ENCODE data around the gene CKMT1A.

GRCh38 chr15:43702174-43702573 is 8.5 kb downstream of the CKMT1A start:
- TF ChIP-seq RAD21 (IDR thresholded peaks at IDR 0.05; ENCODE audit: low read length): no peak
- TF ChIP-seq, protein P1, sequence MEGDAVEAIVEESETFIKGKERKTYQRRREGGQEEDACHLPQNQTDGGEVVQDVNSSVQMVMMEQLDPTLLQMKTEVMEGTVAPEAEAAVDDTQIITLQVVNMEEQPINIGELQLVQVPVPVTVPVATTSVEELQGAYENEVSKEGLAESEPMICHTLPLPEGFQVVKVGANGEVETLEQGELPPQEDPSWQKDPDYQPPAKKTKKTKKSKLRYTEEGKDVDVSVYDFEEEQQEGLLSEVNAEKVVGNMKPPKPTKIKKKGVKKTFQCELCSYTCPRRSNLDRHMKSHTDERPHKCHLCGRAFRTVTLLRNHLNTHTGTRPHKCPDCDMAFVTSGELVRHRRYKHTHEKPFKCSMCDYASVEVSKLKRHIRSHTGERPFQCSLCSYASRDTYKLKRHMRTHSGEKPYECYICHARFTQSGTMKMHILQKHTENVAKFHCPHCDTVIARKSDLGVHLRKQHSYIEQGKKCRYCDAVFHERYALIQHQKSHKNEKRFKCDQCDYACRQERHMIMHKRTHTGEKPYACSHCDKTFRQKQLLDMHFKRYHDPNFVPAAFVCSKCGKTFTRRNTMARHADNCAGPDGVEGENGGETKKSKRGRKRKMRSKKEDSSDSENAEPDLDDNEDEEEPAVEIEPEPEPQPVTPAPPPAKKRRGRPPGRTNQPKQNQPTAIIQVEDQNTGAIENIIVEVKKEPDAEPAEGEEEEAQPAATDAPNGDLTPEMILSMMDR (conservative IDR thresholded peaks at IDR 0.05; ENCODE audit: low read depth, low read length): no peak
- TF ChIP-seq MXI1 (IDR thresholded peaks at IDR 0.05; ENCODE audit: borderline replicate concordance, low read depth, low read length): no peak
- no peak for TF ChIP-seq POLR2A (IDR thresholded peaks at IDR 0.05; ENCODE audit: low read depth, low read length)
- TF ChIP-seq RFX5 (IDR thresholded peaks at IDR 0.05; ENCODE audit: low read depth, low read length): no peak
- TF ChIP-seq CEBPB (IDR thresholded peaks at IDR 0.05; ENCODE audit: low read depth, low read length): no peak
- no peak for TF ChIP-seq RCOR1 (IDR thresholded peaks at IDR 0.05; ENCODE audit: insufficient replicate concordance, low read length)
- TF ChIP-seq MAFK (IDR thresholded peaks at IDR 0.05; ENCODE audit: low read depth, low read length): no peak
